Fibroblast of skin of right quadriceps (primary cell): ENCODE measurements around the gene PDE4D.

Experiments
- DNase-seq: peaks from one replicate; pipeline ENCODE4 v3.0.0-alpha.2; 2013

PDE4D gene

DNA sequence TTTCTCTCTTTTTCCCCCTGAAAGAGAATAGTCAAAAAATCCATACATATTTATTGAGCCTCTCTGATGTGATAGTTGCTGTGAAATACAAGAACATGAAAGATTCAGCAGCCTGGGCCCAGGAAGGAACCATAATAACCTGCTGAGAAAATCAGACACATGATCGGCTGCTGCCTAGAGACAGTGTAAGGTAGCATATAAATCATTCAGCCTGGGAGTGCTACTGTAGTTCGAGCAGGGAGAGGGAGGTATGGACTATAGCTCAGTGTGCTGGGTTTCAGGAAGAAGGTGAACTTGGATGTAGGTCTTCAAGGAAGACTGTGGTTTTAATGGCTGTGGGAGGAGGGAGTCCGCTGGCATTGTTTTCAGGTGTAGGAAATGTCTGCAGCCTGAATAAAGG, 841.6 kb downstream of the PDE4D start:
- DNase-seq = no peak

DNA sequence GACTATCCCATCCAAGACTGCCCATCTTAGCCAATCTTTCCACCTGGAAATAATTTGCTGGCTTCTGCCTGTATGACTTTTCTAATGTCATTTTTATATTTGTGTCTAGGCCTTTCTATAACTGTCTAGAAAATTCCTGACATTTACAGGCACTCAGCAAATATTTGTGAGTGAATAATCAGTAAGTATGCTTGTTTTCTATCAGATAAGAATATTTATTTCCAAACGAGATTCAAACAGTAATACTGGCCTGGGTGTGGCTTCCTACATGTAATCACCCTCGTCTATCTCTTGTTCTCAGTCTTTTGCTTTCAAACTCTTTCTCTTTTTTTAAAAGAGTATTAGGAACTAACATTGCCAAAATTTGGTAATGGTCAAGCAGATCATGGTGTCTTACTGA, 844.4 kb downstream of the PDE4D start:
- no peak for DNase-seq

DNA sequence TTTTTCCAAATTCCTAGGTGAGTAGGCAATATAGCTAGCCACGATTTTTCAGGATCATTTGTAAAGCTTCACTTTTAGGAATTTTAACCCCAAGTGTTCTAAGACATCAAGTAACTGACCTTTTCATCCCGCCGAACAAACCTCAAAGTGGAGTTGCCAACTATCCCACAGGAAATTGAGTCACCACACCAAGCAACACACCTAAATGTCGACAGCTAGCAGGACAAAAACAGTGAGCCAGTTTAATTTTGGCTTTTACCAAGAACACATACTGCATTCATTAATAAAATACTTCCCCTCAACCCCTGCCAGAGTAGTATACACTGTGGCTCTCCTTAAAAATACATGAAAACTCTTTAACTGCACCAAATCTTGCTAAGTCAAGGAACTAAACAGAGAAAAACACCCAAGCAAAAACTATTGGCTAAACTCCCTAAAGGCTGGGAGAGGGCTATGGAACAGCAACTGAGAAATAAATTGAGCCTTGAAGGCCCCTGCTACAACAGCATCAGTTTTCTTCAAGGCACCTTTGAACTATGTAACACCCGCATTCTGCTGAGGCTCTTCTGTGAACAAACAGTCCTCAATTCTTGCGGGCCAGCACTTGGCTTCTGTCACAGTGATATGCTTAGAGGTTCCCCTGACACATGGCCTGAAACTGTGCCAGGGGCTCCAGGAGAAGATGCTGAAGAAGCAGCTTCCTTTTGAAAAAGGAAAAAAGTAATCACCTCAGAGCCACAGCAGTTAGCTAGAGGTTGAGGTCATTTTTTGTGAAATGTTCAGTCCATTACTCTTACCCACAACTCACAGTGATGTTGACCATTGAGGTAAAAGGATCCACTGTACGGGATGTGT, 851.1 kb downstream of the PDE4D start:
- peak; percentile 69 for DNase-seq

GRCh38 chr5:59041355-59041754, 852.2 kb downstream of the PDE4D start:
- DNase-seq = no peak

- no peak for DNase-seq
These were observed 852.7 kb downstream of the PDE4D start for GRCh38 chr5:59040804-59041201.

DNA sequence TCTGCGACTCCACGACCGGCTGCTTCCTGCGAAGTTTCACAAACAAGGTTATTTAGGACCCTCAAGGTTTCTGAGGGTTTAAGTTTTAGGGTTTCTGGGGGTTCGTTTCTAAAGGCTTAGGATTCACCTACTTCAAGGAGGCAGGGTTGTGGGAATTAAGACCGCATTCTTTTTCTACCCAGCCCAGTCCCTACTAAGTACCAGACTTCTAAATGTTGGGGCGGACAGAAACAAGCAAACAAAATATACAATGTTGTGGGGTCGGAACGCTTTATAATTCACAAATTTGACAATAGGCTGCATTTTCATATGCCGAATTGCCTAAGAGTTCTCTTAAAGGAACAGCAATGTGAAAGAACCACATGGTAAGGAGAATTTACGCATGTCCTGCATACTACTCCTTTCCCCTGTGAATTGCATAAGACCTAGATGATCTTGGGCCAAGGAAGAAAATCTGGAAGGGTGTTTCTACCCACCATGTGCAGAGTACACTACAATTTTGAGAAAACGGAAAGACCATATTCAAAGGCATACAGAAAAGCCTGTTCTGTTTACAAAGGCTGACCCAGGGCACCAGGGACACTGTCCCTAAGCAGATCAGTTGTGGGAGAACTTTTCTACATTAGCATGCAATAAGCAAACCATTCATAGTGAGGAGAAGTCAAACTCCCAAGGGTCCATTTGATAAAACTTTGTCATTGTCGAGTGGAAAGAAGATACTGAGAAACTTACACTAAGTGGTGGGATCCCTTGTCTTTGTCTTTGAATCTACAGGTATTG, 853.3 kb downstream of the PDE4D start:
- DNase-seq = no peak

DNA sequence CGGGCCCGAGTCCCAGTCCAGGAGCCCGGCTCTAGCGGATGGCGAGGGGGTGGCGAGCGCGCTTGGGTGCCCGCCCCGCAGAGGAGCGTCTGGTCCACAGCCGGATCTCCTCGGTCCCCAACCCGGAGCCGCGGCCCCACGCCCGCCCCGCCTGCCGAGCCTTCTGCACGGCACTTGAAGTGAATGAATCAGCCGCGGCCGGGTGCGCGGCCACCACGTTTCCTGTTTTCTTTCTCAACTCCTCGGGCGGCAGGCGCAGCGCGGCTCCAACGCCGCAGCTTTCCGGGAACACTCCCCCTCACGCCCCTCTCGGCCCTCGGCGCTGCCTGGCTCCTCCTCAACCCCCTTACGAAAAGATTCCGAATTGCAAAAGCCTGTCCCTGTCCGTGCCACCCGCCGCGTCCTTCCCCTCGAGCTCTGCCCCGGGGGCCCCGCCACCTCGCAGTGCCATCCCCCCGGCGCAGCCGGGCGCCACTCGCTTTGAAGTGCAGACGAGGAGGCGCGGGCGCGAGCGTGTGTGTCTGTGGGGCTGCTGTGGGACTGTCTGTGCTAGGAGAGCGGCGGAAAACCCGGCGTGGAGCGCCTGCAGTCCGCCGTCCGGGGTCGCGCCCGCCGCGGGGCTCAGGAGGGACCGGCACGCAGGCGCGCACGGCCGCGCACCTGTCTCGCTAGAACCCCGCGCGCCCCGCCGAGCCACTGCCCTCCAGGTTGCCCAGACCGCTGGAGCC, 854.1 kb downstream of the PDE4D start:
- peak; percentile 83 for DNase-seq

DNA sequence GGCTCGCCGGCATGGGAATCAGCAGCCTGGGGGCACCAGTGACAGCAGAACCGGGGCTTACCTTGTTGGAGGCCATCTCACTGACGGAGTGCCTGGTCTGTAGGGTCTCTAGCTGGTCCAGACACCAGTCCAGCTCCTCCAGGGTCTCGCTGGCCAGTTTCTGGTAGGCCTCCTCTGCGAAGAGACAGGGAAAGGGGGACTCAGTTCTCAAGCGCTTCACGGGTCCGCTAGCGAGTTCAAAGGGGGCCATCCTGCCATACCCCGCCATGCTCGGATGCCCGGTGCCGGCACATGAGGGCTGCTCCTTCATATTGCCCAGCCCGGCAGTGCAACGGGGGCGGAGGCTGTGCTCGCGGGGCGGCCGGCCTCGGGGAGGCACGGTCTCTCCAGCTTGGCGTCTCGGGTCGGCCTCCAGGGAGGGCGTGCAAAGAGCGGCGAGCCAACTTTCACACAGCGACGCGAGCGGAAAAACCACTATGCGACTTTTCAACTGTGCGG, 854.7 kb downstream of the PDE4D start:
- no peak for DNase-seq

DNA sequence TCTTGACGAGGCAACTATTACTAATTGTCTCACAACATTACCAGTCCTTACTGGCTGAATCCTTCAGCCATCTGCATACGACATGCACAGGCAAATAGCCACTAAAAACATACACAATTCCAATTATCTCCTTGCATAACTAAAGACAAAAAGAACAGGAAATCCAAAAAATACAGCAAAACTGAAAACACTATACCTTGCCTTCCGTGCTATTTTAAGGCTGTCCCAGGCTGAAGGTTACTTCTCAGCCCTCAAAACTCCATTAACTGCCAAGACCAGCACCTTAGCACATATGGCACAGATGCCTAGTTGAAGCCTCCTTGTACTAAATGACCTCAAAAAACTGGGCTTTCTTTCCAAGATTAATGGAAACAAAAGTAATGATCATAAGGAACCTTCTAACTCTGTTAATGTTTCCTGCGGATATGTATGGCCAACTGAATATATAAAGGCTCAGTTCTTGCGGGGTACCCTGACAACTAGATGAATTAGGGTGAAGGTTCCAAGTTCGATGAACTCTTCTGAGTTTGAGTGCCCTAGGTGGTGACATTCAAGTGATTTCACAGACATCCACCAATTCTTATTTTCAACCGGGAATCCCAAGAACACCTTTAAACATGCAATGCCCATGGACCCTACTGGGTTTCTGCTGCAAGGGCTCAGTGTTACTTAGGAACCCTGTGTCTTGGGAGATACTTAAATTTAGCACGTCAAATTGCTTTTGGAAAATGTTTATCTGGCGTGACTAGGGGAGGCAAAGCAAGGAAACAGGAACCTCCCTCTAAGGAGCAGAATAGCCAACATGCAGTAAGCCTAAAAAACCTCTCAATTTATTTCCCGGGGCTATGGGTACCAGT, 855.4 kb downstream of the PDE4D start:
- DNase-seq = no peak

DNA sequence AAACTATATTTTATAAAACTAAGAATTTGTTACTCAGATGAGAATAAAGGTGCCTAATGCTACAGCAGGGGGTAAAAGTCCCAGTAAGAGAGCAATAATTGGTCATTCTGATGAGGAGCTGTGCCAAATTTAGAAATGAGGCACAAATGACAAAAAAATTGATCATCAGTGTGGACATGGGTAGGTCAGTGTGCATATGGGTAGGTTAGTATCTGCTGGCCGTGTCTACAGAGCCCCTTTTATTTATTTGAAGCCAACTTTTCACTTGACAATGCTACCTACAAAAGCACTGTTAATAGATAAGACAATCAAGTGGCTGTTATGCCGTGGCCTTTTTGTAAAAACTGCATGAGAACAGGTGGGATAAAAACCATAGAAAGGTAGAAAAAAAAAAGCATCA, 856.1 kb downstream of the PDE4D start:
- DNase-seq = no peak

DNA sequence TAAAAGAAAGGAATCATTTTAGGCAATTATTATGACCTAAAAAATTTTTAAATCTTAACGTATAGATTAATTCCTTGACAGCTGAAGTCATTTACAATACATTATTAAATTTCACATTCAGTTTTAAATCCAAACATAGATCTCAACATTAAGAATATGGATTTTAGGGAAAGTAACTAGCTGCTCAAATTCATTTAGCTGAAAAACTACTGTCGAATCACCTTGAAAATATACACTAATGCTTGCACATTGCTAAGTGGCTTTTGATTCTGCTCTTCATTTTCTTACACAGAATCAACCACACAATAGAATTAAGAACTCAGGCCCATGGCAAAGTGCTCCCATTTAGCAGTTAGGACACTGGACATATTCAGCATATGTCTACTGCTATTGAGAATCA, 856.5 kb downstream of the PDE4D start:
- DNase-seq = no peak

- DNase-seq = peak; percentile 98
These were observed 857.1 kb downstream of the PDE4D start for GRCh38 chr5:59036274-59036961.

DNA sequence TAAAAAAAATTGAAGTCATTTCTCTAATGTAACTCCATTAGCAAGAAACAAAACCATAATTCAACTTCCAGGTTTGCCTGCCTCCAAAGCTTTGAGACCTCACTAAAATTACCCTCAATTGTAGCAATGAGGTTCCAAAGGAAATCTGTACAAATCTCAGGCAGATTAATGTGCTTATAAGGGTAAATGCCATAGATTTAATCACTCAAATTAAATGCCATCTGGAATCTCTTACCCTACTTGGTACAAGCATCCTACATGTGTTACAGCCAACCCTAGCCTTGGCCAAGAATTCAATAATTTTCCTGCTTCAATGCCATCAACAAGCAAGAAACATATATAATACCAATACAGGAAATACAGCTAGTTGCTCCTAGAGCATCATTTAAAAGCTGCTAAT, 857.8 kb downstream of the PDE4D start:
- no peak for DNase-seq

DNA sequence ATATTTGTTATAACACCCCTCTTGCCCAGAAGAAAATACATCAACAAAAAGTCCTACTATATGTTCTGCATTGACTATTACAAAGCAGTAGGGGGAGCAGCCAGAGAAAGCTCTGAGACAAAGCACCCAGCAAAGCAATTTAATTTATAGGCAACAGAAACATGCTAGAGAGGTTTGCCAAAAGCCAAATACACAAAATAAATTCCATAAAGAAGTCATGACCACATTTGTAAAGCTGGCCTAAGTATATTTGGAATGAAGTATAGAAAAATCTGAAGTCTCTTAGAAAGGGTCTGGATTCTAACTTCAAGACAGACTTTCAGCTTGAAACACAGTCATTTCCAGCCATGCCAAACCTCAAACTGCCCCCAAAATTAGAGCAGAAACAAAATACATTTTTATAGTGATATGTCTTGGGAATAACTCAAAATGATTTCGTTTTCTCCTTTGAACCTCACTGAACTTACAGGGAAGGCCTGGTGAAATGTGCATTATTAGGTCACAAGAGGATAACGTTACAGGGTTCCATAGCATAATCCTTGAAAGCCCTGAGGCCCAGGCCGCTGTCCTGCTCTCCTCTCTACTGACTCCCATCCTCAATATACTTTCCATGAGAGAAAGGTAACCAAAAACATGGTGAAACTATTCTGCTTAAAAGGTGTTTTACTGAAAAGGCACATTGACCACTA, 858.9 kb downstream of the PDE4D start:
- DNase-seq = peak; percentile 78

DNA sequence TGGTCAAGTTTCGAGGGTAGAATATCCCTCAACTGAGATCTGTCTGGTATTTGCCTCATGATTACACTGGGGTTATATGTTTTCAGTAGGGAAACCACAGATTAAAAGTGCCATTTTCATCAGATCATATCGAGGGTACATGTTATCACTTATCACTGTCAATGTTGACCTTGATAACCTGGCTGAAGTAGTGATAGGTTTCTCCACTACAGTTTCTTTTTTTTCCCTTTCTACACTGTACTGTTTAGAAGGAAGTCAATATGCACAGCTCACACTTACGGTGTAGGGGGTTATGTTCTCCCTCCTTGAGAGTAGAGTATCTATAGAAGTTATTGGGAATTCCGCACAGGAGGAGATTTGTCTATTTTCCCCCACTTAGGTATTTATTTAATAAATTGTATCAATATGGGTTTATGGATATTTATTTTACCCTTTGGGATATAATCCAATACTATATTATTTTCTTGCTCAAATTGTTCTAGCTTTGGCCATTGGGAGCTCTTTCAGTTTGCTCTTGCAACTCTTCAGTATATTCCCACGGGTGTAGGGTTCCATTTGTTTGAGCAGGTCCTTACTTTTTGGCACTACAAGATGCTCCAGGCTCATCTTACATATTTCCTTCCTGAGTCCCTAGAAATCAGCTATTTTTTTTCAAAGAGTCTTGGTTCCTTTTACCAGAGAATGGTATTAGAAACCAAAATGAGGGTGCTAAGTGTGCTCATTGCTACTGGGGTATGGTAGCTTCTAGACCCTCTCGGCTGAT, 866.2 kb downstream of the PDE4D start:
- no peak for DNase-seq

DNA sequence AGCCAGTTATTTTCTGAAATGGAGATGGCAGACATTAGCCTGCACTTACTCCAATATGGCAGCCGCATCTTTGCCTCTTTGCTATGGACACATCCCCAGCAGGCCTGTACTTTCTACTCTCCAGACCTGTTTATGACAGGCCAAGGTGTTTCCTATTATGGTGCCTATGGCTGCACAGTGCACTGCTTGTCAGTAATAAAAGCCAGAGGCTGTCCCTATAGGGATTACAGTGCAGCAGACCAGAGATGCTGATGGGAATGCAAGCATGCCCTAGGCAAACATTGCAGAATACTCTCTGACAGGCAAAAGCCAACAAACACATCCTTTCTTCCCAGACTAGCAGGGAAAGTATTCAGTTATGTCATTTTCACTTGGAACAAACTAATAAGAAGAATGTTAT, 867.8 kb downstream of the PDE4D start:
- DNase-seq = no peak

DNA sequence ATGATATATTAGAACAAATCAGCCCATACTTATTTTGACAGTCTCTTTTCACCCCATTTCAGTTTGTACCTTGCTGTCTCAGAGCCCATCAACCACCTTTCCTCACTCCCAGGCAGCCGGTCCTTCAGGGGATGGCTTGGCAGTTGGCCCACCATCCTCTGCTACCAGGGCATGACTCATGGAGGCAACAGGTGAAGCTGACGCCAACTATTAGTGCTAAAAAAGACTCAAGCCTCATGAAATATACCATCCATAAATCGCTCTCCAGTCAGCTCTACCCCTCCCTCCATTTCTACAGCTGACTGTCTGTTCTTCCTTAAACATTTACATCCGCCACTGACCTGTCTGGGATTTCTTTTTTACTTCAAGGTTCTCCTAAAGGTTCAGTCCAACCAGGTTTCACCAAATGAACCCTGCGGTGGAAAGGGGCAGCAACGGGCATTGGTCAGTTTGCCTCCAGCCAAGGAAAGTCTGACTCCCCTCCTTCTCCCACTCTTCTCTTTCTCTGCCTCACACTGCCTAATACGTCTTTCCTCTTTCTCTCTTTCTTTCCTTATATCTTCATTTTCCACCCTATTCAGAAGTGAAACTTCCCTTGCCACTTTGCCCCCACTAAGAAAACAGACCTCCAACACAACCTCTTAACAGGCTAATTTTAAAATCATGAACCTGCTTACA, 871.5 kb downstream of the PDE4D start:
- DNase-seq = no peak

DNA sequence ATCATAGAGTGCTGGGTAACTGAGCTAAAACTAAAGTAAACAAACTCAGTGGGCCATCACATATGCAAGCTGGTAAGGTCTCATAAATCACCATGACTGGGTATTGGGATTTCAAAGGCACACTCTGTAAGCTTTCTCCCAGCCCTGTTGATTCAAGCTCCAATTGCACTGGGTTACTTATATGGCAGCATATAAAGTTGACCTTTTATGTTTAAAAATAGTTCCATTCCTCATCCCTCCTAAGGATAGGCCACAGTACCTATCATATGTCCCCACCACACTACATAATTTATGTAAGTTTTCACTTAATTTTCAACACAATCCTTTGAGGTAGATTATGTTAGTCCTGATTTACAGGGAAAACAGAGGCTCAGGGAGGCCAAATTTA, 872.2 kb downstream of the PDE4D start:
- no peak for DNase-seq

- no peak for DNase-seq
These were observed 872.8 kb downstream of the PDE4D start for GRCh38 chr5:59020611-59021285.
